GM18502 (cell line): ENCODE results near the gene TTC9B.

ENCODE experiments used
- ATAC-seq: cut with Tn5 transposase; IDR thresholded peaks from one replicate; pipeline ENCODE4 v1.9.1; 2021; ENCODE audit warnings: mild to moderate bottlenecking; ENCODE audit not compliant: unreplicated experiment, poor library complexity

The TTC9B gene

GRCh38 chr19:40217027-40217810 is 965 bp downstream of the TTC9B start:
- ATAC-seq = no peak

GRCh38 chr19:40216777-40217026 is 1.5 kb downstream of the TTC9B start:
- no peak for ATAC-seq

GRCh38 chr19:40216013-40216776 is 2.0 kb downstream of the TTC9B start:
- ATAC-seq = no peak

DNA sequence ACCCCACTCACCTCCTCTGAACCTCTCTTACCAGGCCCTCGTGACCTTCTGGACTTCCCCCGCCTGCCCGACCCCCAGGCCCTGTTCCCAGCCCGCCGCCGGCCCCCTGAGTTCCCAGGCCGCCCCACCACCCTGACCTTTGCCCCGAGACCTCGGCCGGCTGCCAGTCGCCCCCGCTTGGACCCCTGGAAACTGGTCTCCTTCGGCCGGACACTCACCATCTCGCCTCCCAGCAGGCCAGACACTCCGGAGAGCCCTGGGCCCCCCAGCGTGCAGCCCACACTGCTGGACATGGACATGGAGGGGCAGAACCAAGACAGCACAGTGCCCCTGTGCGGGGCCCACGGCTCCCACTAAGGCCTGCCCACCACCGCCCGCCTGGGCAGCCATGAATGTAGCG is 3.2 kb downstream of the TTC9B start:
- no peak for ATAC-seq

- ATAC-seq = no peak
Measured at GRCh38 chr19:40213882-40214570, 4.2 kb downstream of the TTC9B start.

GRCh38 chr19:40213251-40213829 is 4.8 kb downstream of the TTC9B start:
- ATAC-seq = no peak

GRCh38 chr19:40210889-40211288 is 7.3 kb downstream of the TTC9B start:
- ATAC-seq = no peak

DNA sequence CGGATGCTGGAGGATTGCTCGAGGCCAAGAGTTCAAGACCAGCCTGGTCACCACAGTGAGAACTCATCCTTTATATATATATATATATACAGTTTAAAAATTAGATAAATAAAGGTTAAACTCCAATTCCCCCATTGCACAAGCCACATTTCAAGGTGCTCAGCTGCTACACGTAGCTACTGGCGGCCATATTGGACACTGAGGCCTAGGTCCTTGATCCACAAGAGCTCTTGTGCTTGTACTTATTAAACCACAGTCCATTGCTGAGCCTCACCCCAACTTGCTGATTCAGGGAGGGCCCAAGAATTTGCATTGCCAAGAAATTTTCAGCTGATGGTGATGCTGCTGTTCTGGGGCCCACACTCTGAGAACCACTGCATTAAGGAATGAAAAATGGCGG is 9.6 kb downstream of the TTC9B start:
- ATAC-seq = no peak

GRCh38 chr19:40205760-40206159 is 12.4 kb downstream of the TTC9B start:
- ATAC-seq = no peak

DNA sequence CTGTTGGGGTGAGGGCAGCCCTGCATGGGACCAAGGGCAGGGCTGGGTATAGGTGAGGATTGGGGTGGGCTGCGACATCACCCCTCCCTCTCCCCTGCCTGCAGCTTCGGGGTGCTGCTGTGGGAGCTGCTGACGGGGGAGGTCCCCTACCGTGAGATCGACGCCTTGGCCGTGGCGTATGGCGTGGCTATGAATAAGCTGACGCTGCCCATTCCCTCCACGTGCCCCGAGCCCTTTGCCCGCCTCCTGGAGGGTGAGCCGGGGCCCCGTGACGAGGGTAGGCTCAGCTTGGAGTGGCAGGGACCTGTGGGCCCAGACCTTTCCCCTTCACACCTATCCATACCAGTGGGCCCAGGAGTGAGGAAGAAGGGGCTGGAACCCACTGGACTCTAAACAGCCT is 13.8 kb downstream of the TTC9B start:
- ATAC-seq = no peak

DNA sequence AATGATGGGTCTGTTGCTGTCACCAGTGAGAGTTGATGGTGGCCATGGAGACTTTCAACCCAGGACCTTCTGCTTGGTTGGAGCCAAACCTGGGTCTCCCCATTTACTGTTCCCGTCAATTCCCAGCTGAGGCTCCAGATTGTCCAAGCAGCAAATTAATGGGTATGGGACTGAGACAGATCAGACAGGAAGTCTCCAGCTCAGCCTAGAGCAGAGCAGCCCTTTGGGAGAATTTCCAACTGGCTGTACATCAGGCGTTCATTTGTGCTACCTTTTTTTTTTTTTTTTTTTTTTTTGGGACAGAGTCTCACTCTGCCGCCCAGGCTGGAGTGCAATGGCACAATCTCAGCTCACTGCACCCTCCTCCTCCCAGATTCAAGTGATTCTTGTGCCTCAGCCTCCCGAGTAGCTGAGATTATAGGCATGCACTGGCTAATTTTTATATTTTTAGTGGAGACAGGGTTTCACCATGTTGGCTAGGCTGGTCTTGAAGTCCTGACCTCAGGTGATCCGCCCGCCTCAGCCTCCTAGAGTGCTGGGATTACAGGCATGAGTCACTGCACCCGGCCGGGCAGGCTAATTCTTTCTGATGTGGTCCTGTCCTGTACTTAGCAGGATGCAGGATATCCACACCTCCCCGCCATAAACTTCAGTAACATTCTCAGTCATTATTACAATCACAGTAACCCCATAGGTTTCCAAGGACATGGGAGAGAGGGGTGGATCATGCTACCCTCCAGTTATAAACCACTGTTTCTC is 17.7 kb downstream of the TTC9B start:
- ATAC-seq = no peak

- no peak for ATAC-seq
Measured at GRCh38 chr19:40198272-40198990, 19.8 kb downstream of the TTC9B start.

DNA sequence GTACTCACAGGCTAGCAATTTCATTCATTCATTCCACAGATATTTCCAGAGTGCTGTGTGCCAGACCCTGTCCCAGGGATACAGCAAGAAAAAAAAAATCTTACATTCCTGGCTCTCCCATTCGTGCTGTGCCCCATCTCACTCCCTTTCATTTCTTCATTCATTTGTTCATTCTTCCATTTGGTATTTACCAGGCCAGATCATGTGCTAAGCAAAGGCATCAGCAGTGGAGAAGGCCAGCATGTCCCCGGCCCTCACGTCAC is 24.7 kb downstream of the TTC9B start:
- ATAC-seq = no peak

DNA sequence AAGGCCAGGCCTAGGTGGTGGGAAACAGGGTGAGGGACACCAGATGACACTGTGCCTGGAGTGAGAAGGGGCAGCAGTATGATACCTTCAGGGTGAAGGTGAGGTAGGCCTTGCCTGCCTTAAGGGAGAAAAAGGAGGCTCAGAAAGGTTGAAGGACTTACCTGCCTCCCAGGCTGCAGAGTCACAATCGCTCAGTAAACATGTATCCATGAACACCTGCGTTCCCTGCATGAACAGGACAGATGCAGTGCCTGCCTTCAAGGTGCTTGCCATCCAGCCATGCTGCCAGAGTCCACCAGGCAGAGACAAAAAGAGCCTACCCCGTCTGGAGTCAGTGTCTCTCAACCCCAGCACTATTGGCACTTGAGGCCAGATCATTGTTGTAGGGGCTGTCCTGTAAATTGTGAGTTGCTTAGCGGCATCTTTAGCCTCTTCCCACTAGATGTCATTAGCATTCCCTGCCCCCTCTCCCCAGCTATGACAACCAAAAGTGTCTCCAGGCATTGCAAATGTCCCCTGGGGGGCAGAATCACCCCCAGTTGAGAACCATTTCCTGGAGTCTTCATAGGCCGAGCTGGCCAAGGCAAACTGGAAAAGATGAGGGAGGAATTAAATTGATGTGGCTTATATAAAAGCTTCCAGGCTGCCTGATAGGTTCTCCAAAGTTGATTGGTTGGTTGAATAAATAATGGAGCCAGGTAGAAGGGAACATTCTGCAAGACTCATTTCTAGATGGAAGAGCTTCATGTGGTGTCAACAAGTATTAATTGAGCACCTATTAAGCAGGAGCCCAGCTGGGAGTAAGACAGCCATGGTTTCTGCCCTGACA is 25.2 kb downstream of the TTC9B start:
- ATAC-seq = no peak

DNA sequence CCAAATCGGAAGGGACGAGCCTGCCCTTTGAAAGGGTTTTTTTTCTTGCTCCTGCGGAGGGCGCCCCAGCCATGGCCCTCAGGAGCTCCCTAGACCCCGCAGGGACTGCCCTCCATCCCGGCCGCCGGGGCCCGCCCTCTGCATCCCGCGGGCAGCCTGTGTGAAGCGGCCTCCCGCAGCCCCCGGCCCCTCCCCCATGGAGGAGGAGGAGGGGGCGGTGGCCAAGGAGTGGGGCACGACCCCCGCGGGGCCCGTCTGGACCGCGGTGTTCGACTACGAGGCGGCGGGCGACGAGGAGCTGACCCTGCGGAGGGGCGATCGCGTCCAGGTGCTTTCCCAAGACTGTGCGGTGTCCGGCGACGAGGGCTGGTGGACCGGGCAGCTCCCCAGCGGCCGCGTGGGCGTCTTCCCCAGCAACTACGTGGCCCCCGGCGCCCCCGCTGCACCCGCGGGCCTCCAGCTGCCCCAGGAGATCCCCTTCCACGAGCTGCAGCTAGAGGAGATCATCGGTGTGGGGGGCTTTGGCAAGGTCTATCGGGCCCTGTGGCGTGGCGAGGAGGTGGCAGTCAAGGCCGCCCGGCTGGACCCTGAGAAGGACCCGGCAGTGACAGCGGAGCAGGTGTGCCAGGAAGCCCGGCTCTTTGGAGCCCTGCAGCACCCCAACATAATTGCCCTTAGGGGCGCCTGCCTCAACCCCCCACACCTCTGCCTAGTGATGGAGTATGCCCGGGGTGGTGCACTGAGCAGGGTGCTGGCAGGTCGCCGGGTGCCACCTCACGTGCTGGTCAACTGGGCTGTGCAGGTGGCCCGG is 26.1 kb downstream of the TTC9B start:
- ATAC-seq = no peak

DNA sequence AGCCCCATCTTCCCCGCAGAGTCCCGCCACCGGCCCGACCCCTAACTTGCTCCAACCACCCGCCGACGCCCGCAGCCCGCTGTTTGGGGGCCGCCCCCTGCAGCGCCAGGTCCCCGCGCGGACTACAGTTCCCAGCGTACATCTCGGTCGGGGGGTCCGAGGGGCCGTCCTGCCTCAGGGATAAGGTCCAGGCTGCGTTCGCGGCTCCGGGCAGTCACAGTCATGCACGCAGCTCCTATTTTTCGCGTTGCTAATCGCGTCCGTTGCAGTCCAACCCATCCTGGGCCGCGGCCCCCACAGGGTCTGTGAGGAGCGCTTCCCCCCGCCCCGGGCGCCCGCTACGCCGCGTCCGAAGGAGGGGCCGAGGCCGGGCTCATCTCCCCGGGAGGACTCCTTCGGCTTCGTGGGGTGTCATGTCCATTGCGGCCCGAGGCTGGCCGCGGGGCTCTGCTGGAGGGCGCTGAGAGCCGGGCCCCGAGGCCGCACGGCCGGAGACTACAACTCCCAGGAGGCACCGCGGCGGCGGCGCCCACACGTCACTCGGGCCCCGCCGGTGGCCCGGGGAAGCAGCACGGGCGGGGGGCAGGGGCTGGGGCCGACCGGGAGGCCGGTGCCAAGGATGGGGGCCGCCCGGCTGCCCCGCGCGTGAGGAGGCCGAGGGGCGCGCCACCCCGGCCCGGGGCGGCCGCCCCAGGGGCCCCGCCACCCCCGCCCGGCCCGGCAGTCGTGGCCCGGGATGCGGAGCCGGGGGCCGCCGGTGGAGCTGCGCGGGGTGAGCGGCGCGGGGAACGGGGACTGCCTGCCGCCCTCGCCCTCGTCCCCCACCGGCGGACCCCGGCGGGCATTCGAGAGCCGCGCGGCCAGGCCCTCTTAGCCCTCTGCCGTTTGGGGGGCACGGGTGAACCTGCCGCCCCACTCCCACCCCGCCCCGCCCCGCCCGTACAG is 27.0 kb downstream of the TTC9B start, which contains the start of gene MAP3K10:
Gene MAP3K10 (plus strand): TSS at position 536 of the 945 bp plus-strand sequence. CDS start 606 bp downstream, outside the sequence.
- peak; percentile 80 for ATAC-seq

GRCh38 chr19:40184273-40184672 is 33.9 kb downstream of the TTC9B start:
- no peak for ATAC-seq
